Measurements from ENCODE around the gene ATL1.
A peak's percentile ranks its signal among the peaks of the same experiment; 100 is the strongest.

Gene ATL1

DNA sequence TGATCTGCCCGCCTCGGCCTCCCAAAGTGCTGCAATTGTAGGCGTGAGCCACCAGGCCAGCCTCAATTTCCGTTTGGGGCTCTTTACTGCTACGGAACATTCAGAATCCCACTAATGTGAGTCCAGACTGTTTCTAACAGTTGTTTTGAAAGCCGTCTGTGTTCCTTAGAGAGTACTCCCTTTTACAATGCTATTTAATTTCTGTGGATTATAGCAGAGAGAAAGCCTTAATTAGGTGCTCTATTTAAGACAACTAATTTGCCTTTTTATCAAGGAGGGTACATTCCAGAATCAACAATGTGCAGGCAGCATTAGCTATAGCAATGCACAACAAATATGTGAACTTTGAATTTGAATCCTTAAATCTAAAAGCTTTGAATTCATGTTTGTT lies 110.9 kb downstream of the ATL1 start:
- Mint-ChIP-seq H3K4me3 (no peak overlapping the region), H3K27ac (no peak overlapping the region), H3K27me3 (no peaks in the 10 kb centered on the region), H3K9me3 (no peaks in the 10 kb centered on the region), H3K4me1 (peaks cover 9% of the 10 kb centered on the region)
- ATAC-seq (no peak), DNase-seq (no peak)

DNA sequence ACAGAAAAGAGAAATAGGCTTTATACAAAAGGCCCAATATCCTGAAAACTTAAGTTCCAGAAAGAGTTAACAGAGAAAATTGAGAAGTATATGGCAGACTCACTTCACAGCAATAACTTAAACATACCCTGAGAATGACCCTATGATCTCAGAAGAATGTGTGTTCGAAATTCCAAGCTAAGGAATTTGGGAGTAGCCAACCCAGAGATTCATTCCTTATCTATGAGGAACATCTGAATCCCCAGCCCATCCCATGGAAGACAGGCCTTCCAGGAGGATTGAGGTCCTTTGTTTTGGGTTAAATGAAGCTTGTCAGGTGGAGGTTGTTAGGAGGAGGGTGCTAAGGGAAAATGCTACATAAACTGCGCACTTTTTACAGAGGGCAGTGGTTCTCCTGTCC lies 115.7 kb downstream of the ATL1 start:
- Mint-ChIP-seq H3K9me3 (peaks cover 0 to under 1% of the 10 kb centered on the region in 2 donors), H3K27ac (no peak overlapping the region), H3K4me1 (peaks cover 20% of the 10 kb centered on the region), H3K27me3 (no peaks in the 10 kb centered on the region), H3K4me3 (no peak overlapping the region)
- no peak for DNase-seq
- ATAC-seq, result no peak

DNA sequence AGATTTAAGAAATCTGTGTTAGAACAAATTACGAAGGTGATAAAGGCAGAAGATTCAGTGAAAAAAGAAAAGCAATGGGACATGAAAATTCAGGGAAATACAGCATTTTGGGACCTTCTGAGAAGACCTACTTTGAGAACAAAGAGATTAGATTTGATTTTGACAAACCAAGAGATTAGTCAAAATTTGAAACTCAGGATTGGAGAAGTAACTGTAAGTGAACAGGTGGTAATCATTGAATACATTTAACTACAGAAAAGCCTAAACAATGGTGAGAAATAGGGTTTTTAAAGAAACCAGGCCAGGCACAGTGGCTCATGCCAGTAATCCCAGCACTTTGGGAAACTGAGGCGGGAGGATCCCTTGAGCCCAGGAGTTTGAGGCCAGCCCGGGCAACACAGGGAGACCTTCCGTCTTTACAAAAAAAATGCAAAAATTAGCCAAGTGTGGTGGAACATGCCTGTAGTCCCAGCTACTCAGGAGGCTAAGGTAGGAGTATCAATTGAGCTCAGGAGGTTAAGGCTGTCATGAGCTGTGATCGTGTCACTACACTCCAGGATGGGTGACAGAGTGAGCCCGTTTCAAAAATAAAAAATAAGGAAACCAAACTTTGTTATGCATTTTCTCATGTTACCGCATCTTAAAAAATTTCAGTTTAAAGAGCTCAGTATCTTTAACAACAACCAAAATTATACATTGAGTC lies 117.0 kb downstream of the ATL1 start:
- DNase-seq, result no peak

DNA sequence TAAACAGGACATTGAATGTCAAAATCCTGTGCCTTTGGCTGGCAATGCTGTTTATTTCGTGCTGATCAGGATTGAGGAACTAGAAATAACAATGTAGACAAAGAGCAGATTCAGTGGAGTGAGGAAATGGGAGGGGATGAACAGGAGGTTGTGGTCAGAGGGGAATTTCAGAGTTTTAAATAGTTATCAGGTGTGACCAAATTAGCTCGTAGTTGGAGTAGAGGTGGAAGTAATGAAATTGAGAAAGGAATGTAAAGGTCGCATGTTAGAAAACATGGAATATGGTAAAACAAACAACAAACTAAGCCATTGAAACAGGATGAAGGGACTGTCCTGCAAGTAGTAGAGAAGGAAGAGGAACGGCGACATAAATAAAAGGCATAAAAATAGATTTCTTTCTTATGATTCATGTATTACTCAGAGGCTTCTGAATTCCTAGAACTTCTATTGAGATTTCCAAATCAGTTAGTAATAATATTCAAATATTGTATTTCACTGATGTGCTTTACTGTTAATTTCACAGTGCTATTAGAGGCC lies 117.7 kb downstream of the ATL1 start:
- peaks cover 0 to 7% of the 10 kb centered on the region in 2 donors for H3K9me3 Mint-ChIP-seq
- peaks cover 20% of the 10 kb centered on the region for H3K4me1 Mint-ChIP-seq
- ATAC-seq, result no peak
- H3K4me3 Mint-ChIP-seq, result peak overlapping the region; percentile 36 to 51
- peak overlapping the region; percentile 15 to 28 for H3K27ac Mint-ChIP-seq
- no peak for DNase-seq
- no peaks in the 10 kb centered on the region for H3K27me3 Mint-ChIP-seq

More for the DNA sequence above, 117.0 kb downstream of the ATL1 start:
- Mint-ChIP-seq H3K27me3 (no peaks in the 10 kb centered on the region), H3K4me3 (peak overlapping the region; percentile 36 to 51), H3K9me3 (peaks cover 0 to 7% of the 10 kb centered on the region in 2 donors), H3K27ac (peak overlapping the region in 1 of 2 donors; percentile 15), H3K4me1 (peaks cover 20% of the 10 kb centered on the region)
- ATAC-seq, result no peak

DNA sequence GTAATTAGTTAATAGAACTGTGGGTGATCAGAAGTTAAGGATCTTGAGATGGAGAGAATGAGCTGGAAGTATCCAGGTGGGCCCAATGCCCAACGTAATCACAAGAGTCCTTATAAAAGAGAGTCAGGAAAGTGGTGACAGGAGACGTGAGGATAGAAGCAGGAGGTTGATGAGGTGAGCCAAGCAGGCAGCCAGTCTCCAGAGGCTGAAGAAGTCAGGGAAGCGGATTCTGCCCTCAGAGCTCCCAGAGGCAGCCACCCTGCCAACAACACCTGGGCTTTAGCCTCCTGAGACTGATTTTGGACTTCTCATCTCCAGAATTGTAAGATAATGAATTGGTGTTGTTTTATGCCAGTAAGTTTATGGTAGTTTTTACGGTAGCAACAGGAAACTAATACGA lies 118.2 kb downstream of the ATL1 start:
- no peak overlapping the region for H3K4me3 Mint-ChIP-seq
- no peaks in the 10 kb centered on the region for H3K27me3 Mint-ChIP-seq
- ATAC-seq (no peak), DNase-seq (no peak)
- no peak overlapping the region for H3K27ac Mint-ChIP-seq
- H3K9me3 Mint-ChIP-seq, result peaks cover 0 to 7% of the 10 kb centered on the region in 2 donors
- H3K4me1 Mint-ChIP-seq, result peaks cover 20% of the 10 kb centered on the region

DNA sequence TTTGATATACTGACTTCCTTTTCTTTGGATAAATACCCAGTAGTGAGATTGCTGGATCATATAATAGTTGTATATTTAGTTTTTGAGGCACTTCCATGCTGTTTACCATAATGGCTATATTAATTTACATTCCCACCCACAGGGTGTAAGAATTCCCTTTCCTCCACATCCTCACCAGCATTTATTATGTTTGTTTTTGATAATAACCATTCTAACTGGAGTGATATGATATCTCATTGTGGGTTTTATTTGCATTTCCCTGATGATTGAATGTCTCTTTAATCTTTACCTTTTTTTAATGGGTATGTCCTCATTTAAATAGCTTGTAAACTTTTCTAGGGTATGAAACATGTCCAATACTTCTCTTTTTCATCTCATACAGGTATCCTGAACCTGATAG lies 119.7 kb downstream of the ATL1 start:
- Mint-ChIP-seq H3K4me1 (peaks cover 20% of the 10 kb centered on the region), H3K4me3 (no peak overlapping the region), H3K27me3 (no peaks in the 10 kb centered on the region), H3K27ac (no peak overlapping the region), H3K9me3 (peaks cover 0 to 7% of the 10 kb centered on the region in 2 donors)
- ATAC-seq (no peak), DNase-seq (no peak)

Measured in stimulated activated naive CD8-positive, alpha-beta T cell treated with anti-CD3 and anti-CD28 coated beads, Interleukin-15, amount 100 ng/mL, for 72 hours (primary cell).